Heart left ventricle (tissue), 13 donors: ENCODE results near the gene EPB41L2.

Experiments used
- POLR2A ChIP-seq, 2 donors: fragments of 450-650 bp; IDR thresholded peaks; one replicate each; pipeline ENCODE4 v1.6.1; 2017; ENCODE audit warnings: antibody characterized with exemption in 2 of 2, mild to moderate bottlenecking in 2 of 2, moderate library complexity in 2 of 2
- TF ChIP-seq, protein P1 (sequence below), 12 donors: fragments of 200-600 bp; sonication (generic) in 4 of 12; IDR thresholded peaks; one replicate each; pipeline versions ENCODE4 v1.5.0 to v1.8.0; 2018 to 2022; ENCODE audit warnings: antibody characterized with exemption in 12 of 12, mild to moderate bottlenecking in 5 of 12
- donor health status: ischemic (EF 13 %, LVEDD 7.1; RV severe dilation, severe dysfunction).
- donor health status: DM: no; HTN: yes; CAD: no.
- donor health status: DM: no; HTN: no; CAD: no.
- donor health status: ischemic (EF 25% LVEDD 6.9; RV normal size, moderate dysfunction).
- donor health status: ischemic (EF 25% LVEDD 5.7; RV mildly dilated, moderate dysfunction).
- donor health status: ischemic (EF 35%, LVEDD 5.7; RV mildly dilated, moderate dysfunction).
- donor health status: nonischemic (EF 11% LVEDD 7.7; RV severe dilation, severe dysfunction).
- donor health status: DM: yes; HTN: yes; CAD: no.
- donor health status: PGD.
- donor health status: ischemic (EF 29% LVEDD 5.4; RV normal size, mild dysfunction).
- donor health status: nonischemic (EF 23%, LVEDD 6.1; RV moderate dilation, normal function).

DNA sequence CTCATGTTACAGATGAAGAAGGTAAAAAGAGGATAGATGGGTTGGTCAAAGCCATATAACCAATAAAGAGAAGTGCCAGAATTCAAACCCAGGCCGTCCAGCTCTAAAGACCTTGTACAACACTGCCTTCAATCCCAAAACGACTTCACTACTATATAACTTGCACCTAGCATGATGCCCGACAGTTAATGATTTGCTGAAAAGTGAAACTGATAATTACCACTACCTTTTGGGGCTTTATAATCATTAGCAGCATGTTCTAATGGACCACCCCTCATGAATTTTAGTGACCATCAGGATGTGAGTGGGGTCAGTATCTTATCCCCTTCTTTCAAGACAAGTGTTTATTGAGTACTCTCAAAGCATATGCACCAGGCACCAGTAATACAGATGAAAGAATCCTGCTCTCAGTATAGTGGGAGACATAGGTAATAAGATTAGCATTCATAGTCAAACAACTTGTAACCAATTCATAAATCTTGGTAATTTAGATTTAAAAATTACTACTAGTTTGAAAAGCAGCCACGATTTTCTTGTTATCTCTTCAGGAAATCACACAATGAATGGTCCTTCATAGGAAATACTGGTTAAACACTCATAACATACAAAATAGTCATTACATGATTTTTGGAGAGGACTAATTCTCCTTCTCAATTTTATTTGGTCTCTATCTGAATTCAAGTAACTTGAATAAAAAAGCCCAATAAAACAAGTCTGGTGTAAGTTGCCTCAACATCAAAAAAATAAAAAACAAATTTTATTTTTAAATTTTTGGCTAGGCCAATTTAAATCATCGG, 98.0 kb downstream of the EPB41L2 start:
- TF ChIP-seq, protein P1, sequence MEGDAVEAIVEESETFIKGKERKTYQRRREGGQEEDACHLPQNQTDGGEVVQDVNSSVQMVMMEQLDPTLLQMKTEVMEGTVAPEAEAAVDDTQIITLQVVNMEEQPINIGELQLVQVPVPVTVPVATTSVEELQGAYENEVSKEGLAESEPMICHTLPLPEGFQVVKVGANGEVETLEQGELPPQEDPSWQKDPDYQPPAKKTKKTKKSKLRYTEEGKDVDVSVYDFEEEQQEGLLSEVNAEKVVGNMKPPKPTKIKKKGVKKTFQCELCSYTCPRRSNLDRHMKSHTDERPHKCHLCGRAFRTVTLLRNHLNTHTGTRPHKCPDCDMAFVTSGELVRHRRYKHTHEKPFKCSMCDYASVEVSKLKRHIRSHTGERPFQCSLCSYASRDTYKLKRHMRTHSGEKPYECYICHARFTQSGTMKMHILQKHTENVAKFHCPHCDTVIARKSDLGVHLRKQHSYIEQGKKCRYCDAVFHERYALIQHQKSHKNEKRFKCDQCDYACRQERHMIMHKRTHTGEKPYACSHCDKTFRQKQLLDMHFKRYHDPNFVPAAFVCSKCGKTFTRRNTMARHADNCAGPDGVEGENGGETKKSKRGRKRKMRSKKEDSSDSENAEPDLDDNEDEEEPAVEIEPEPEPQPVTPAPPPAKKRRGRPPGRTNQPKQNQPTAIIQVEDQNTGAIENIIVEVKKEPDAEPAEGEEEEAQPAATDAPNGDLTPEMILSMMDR (IDR thresholded peaks at IDR 0.05), result no peak
- TF ChIP-seq POLR2A (IDR thresholded peaks at IDR 0.05), result no peak
